Vagina (tissue), 2 donors: ENCODE measurements around the gene KLK12. TPM values are rescaled to one million over a fixed set of nuclear protein-coding genes. Genes with fewer than 3 reads are reported as not detected.

Experiments used
- DNase-seq, 2 donors: peaks; one replicate each; pipeline ENCODE4 v3.0.0-alpha.2; 2017; ENCODE audit errors: extremely low spot score in 2 of 2
- H3K27ac ChIP-seq: fragments of 200-600 bp; sonication (generic); one replicate; pipeline ENCODE4 v1.5.1; 2019
- H3K27me3 ChIP-seq: fragments of 200-600 bp; sonication (generic); one replicate; pipeline ENCODE4 v1.5.1; 2019
- H3K36me3 ChIP-seq, 2 donors: fragments of 200-600 bp; sonication (generic); one replicate each; pipeline ENCODE4 v1.5.1; 2017 to 2019
- H3K4me1 ChIP-seq: fragments of 200-600 bp; sonication (generic); one replicate; pipeline ENCODE4 v1.5.1; 2019
- H3K4me3 ChIP-seq, 2 donors: fragments of 200-600 bp; sonication (generic); 1 replicate in 1 of 2; 2 replicates in 1 of 2; pipeline ENCODE4 v1.5.1; 2016 to 2019
- H3K9me3 ChIP-seq: fragments of 200-600 bp; sonication (generic); one replicate; pipeline ENCODE4 v1.5.1; 2019
- POLR2A ChIP-seq, 2 donors: fragments of 450-650 bp; IDR thresholded peaks; one replicate each; pipeline ENCODE4 v1.6.1; 2017; ENCODE audit warnings: antibody characterized with exemption in 2 of 2, mild to moderate bottlenecking in 2 of 2, moderate library complexity in 2 of 2
- POLR2AphosphoS5 ChIP-seq, 2 donors: sonication (generic); formaldehyde crosslinking; IDR thresholded peaks; one replicate each; pipeline ENCODE4 v1.9.0; 2017; ENCODE audit warnings: antibody characterized with exemption in 2 of 2, mild to moderate bottlenecking in 2 of 2, low read depth in 1 of 2; ENCODE audit not compliant: insufficient read depth in 1 of 2
- intact Hi-C: fragments of 100-400 bp; cut with DNase I; formaldehyde crosslinking; loops from one replicate; pipeline ENCODE4 v1.15.1; 2023
- total RNA-seq: library from RNA; depleted of rRNA; stranded (reverse); fragments of >200 nt; gene quantifications from one replicate; pipeline ENCODE4 v1.2.3, GENCODE V29; 2016
- TF ChIP-seq, protein P1 (sequence below), 3 experiments: fragments of 450-650 bp in 2 of 3; fragments of 200-600 bp in 1 of 3; sonication (generic) in 1 of 3; IDR thresholded peaks; one replicate each; pipeline ENCODE4 v1.5.1; 2017 to 2019; ENCODE audit warnings: antibody characterized with exemption in 3 of 3, mild to moderate bottlenecking in 2 of 3, moderate library complexity in 2 of 3

KLK12 gene
- total RNA-seq, 1 donor from 2014 or later, result 4.2 TPM

DNA sequence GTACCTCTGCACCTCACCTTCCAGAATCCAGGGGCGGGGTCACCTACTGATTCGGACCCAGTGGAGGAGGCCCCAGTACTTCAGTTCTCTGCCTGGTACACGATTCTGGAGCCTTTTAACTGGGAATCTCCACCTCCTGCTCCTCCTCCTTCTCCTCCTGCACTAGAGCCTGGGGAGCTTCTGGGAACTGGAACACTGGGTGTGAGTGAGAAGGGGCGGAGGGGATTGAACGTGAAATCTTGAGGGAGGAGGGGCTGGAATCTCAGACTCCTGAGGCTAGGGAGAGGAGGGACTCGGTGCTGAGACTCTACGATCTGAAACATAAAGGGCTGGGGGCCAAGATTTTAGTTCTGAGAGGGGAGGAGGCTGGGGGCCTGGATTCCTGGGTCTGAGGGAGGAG lies 33.3 kb downstream of the KLK12 start, which contains the start of gene KLK8:
KLK8 (minus strand) TSS at position 90 of the 400 bp plus-strand sequence. CDS start 437 bp downstream, outside the sequence.
- H3K9me3 ChIP-seq, result no peaks in the 10 kb centered on the region
- TF ChIP-seq POLR2A (IDR thresholded peaks at IDR 0.05) (no peak), POLR2AphosphoS5 (IDR thresholded peaks at IDR 0.05; ENCODE audit: insufficient read depth in 1 of 2, low read depth in 1 of 2) (no peak)
- TF ChIP-seq, protein P1, sequence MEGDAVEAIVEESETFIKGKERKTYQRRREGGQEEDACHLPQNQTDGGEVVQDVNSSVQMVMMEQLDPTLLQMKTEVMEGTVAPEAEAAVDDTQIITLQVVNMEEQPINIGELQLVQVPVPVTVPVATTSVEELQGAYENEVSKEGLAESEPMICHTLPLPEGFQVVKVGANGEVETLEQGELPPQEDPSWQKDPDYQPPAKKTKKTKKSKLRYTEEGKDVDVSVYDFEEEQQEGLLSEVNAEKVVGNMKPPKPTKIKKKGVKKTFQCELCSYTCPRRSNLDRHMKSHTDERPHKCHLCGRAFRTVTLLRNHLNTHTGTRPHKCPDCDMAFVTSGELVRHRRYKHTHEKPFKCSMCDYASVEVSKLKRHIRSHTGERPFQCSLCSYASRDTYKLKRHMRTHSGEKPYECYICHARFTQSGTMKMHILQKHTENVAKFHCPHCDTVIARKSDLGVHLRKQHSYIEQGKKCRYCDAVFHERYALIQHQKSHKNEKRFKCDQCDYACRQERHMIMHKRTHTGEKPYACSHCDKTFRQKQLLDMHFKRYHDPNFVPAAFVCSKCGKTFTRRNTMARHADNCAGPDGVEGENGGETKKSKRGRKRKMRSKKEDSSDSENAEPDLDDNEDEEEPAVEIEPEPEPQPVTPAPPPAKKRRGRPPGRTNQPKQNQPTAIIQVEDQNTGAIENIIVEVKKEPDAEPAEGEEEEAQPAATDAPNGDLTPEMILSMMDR (IDR thresholded peaks at IDR 0.05), result no peak
- peak within 1 kb of the TSS; percentile 64 for H3K27ac ChIP-seq
- H3K4me1 ChIP-seq, result no peaks in the 10 kb centered on the region
- H3K36me3 ChIP-seq, result no peaks in the 10 kb centered on the region
- no peak for DNase-seq
- peak within 1 kb of the TSS in 1 of 2 donors; percentile 35 for H3K4me3 ChIP-seq
- intact Hi-C loops, result no loop called here
- H3K27me3 ChIP-seq, result no peaks in the 10 kb centered on the region

DNA sequence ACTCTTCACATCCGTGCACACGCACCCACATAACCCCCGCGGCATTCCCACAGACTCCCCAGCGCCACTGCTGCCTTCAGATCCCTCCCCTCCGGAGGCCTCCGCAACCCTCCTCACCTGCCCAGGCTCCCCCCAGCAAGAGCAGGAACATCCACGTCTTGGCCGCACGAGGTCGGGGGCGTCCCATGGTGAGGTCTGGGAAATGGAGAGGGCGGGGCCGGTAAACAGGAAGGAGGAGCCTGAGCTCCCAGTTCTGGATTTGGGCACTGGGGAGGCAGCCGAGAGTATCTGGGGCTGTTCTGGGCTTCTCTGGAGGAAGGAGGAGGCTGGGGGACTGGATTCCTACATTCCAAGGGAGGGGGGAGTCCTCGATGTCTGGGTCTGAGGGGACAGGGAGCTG lies 33.8 kb downstream of the KLK12 start:
- no peak for DNase-seq
- no peaks in the 10 kb centered on the region for H3K27me3 ChIP-seq

DNA sequence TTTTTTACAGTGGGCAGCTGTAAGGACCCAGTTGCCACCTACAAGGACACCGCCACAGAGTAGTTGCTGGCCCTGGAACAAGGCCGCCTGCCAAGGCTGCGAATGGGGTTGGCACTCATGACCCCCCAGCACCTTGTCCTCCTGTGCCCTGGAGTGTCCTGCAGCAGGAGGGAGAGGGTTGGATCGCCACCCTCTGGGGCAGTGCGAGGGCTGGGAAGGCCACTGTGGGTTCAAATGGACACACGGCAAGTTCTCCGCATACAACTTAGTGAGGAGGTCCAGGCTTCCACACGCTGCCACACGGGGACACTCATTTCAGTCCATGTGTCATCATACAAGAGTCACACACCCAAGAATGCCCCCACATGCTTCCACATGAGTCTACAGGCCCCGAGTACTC lies 34.4 kb downstream of the KLK12 start:
- Histone ChIP-seq H3K27me3 (no peaks in the 10 kb centered on the region), H3K4me1 (no peaks in the 10 kb centered on the region), H3K36me3 (no peaks in the 10 kb centered on the region), H3K27ac (no peak overlapping the region), H3K4me3 (peak overlapping the region in 1 of 2 donors; percentile 35), H3K9me3 (no peaks in the 10 kb centered on the region)
- DNase-seq, result no peak
- intact Hi-C loops, result no loop called here
- TF ChIP-seq POLR2A (IDR thresholded peaks at IDR 0.05) (no peak), POLR2AphosphoS5 (IDR thresholded peaks at IDR 0.05; ENCODE audit: insufficient read depth in 1 of 2, low read depth in 1 of 2) (no peak)
- TF ChIP-seq, protein P1 (IDR thresholded peaks at IDR 0.05), result no peak

More for the DNA sequence above, 33.8 kb downstream of the KLK12 start:
- intact Hi-C loops, result no loop called here
- no peak for TF ChIP-seq POLR2A (IDR thresholded peaks at IDR 0.05)
- TF ChIP-seq POLR2AphosphoS5 (IDR thresholded peaks at IDR 0.05; ENCODE audit: insufficient read depth in 1 of 2, low read depth in 1 of 2), result peak in 1 of 2 donors; percentile 28
- no peaks in the 10 kb centered on the region for H3K9me3 ChIP-seq
- H3K4me3 ChIP-seq, result peak overlapping the region in 1 of 2 donors; percentile 35
- no peaks in the 10 kb centered on the region for H3K4me1 ChIP-seq
- peak overlapping the region; percentile 64 for H3K27ac ChIP-seq
- no peaks in the 10 kb centered on the region for H3K36me3 ChIP-seq

DNA sequence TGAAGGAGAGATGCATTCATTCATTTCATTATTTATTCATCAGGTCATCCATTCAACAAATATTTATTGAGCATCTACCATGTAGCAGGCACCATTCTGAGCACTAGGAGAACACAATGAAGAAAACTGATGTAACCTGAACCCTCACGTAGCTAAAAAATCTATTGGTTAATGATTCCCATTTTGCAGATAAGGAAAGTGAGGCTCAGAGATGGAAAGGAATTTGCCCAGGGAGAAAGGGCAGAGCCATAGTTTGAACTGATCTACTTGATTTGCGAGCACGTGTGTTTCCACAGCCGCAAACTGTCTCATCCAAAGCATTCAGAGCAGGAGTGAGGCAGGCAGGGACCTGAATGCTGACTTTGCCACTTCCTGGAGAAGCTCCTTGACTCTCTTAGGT lies 36.1 kb downstream of the KLK12 start:
- DNase-seq, result no peak
- Histone ChIP-seq H3K27ac (no peak overlapping the region), H3K4me1 (no peaks in the 10 kb centered on the region), H3K27me3 (no peaks in the 10 kb centered on the region), H3K4me3 (no peak overlapping the region), H3K36me3 (no peaks in the 10 kb centered on the region), H3K9me3 (no peaks in the 10 kb centered on the region)
- intact Hi-C loops, result no loop called here
- TF ChIP-seq, protein P1 (IDR thresholded peaks at IDR 0.05), result no peak
- TF ChIP-seq POLR2A (IDR thresholded peaks at IDR 0.05) (no peak), POLR2AphosphoS5 (IDR thresholded peaks at IDR 0.05; ENCODE audit: insufficient read depth in 1 of 2, low read depth in 1 of 2) (no peak)

DNA sequence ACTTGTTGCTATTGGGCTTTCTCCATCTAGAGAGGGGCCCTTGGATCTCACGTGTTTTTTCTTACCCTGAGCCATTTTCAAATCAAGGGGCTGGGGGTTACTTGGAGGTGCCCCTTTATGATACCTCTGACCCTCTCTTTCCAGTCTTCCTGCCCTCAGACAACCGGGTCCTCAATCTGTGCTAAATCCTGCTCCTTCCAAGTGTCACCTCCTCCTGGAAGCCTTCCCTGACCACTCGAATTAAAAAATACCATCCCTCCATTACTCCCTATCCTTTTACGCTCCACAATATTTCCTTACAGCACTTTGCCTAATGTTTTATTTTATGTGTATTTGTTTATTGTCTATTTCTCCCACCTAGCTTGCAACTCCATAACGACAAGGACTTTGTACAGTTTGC lies 36.7 kb downstream of the KLK12 start:
- no peak overlapping the region for H3K27ac ChIP-seq
- H3K9me3 ChIP-seq, result no peaks in the 10 kb centered on the region
- H3K4me1 ChIP-seq, result no peaks in the 10 kb centered on the region
- DNase-seq, result no peak
- intact Hi-C loops, result no loop called here
- H3K27me3 ChIP-seq, result no peaks in the 10 kb centered on the region
- TF ChIP-seq, protein P1 (IDR thresholded peaks at IDR 0.05), result no peak
- TF ChIP-seq POLR2A (IDR thresholded peaks at IDR 0.05) (no peak), POLR2AphosphoS5 (IDR thresholded peaks at IDR 0.05; ENCODE audit: insufficient read depth in 1 of 2, low read depth in 1 of 2) (no peak)
- H3K36me3 ChIP-seq, result no peaks in the 10 kb centered on the region
- no peak overlapping the region for H3K4me3 ChIP-seq
